Eye (tissue), 1 donor: ENCODE data around the gene ATAD3A.

ENCODE experiments used
- DNase-seq: peaks from one replicate; pipeline ENCODE4 v3.0.0-alpha.2; 2015

The ATAD3A gene

GRCh38 chr1:1558591-1558990 lies 46.6 kb downstream of the ATAD3A start:
- DNase-seq = no peak

GRCh38 chr1:1559066-1559465 lies 47.1 kb downstream of the ATAD3A start:
- DNase-seq = no peak

DNA sequence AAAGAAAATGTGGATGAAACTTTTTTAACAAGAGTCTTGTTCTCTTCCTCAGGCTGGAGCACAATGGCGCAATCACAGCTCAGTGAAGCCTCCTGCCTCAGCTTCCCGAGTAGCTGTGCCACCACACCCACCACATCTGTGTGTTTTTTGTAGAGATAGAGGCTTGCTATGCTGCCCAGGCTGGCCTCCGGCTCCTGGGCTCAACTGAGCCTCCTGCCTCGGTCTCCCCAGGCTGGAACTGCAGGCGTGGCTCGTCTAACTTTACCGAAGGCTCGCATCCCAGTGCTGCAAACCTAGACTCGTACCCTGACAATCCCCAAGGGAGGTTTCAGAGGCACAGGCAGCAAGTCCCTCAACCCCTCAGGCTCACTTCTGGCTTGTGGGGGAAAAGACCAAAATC lies 48.2 kb downstream of the ATAD3A start:
- DNase-seq = no peak

DNA sequence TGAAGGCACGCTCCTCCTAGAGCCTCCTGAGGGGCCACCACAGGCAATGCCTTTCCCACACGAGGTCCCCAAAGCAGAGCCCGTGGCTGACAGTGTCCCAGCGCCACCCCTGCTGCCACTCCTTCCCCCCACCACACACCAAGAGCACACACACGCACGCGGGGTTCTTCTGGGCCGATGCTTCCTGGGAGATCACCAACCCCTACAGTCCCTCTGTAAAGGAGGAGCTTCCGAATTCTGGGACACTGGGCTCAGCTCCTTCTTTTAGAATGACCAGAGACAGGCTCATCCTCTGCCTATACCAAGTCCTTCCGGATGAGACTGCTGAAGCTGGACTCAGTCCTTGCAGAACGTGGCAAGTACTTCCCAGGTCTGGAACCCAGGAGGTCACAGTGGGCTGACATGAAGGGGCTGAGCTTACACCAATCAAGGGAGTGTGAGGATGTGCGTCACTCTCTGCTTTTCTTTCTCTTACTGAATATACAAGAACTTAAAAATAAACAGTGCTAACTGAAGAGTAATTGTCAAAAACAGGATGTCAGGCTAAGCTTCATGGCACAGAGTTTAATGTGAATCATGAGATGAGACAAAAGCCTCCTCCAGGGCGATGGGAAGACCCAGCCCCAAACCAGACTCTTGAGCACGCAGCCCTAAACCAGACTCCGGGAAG lies 50.0 kb downstream of the ATAD3A start:
- no peak for DNase-seq

GRCh38 chr1:1562556-1563195 lies 50.7 kb downstream of the ATAD3A start:
- no peak for DNase-seq

DNA sequence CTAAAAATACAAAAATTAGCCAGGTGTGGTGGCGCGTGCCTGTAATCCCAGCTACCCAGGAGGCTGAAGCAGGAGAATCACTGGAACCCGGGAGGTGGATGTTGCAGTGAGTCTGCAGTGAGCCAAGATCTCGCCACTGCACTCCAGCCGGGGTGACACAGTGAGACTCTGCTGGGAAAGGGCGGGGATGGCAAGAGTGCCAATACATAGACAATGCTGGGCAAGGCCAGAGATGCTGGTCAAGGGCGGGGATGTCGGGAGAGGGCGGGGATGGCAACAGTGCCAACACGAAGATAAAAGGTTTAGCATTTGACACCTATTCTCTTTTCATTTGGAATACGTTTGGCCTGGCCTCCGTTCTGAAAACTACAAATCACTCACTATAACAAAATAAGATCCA lies 51.7 kb downstream of the ATAD3A start:
- DNase-seq = no peak

- no peak for DNase-seq
Measured at GRCh38 chr1:1564268-1564667, 52.3 kb downstream of the ATAD3A start.

- no peak for DNase-seq
Measured at GRCh38 chr1:1565340-1565739, 53.4 kb downstream of the ATAD3A start.

DNA sequence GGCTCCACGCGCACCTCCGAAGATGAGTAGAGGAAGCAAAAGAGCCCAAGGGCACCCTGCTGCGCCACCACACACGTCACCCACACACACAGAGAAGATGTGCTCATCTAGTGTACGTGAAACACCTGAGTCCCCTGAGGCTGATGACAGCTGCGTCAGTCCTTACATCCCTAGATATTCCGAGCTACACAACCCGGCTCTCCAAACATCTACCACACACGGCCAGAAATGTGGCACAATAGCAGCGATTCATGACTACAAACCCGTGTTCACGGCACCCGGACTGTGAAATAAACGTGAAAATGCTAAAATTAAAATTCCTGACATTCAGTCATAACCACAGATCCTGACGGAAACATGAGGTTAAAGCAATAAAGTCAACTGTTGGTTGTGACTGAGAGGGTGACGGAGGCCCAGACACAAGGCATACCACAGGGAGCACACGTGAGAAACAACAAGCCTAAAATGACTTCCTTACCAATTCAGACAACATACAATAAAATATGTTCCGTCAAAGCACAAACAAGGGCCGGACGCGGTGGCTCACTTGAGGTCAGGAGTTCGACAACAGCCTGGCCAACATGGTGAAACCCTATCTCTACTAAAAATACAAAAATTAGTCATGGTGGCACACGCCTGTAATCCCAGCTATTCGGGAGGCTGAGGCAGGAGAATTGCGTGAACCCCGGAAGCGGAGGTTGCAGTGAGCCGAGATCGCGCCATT lies 55.4 kb downstream of the ATAD3A start:
- no peak for DNase-seq

- DNase-seq = no peak
Measured at GRCh38 chr1:1567891-1568291, 55.9 kb downstream of the ATAD3A start.

DNA sequence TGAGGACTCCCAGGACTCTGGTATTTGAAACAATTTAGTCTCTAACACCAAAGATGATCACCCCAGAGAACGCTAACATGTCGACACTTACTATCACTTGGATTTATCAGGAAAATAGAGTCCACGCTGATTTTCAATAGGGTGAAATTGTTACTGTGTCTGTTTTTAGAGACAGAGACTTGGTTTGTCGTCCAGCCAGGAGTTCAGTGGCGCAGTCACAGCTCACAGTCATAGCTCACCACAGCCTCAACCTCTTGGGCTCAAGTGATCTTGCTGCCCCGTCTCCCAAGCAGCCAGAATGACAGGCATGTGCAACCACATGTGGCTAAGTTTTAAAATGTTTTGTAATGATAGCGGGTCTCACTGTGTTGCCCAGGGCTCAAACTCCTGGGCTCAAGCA lies 57.4 kb downstream of the ATAD3A start:
- no peak for DNase-seq

DNA sequence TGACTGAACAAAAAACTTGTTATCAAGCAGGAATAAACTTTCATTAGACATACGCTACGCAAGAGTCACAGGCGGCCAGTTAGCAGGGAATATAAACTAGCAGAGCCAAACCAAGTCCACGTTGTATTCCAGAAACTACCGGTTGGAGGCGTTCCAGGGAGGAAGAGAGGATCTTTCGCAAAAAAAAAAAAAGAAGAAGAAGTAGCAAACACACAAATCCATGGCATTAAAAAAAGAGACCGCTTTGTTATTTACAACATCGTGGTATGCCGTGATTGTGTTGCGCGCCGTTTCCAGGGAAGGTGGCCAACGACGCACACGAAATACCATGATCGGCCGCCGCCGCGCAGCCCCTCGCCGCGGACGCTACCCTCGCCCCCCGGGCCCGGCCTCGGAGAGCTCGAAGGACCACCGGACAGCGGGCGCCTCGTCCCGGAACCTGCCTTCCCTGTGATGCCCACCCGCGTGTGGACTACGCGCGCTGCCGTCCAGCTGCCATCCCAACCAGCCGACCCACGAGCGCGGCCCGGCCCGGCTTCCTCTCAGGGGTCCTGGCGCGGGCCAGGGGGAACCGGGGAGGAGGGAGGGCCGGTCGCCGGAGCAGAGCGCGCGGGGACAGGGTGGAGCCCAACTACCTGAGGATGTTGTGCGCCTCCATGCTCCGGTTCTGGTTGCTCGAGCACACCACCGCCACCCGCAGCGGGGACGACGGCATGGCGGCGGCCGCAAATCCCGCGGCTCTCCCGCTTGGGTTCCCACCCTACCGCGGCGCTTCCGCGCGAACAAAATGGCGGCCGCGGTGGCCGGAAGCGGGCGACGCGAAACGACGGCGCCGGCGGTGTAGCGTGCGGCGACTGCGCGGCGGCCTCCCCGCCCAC lies 62.1 kb downstream of the ATAD3A start:
- peak; percentile 82 for DNase-seq

- DNase-seq = peak; percentile 97
Measured at GRCh38 chr1:1574721-1575537, 63.0 kb downstream of the ATAD3A start, which contains the start of gene SSU72. Gene SSU72 (minus strand): TSS chr1:1574863. CDS start chr1:1574557, 306 bp downstream.

DNA sequence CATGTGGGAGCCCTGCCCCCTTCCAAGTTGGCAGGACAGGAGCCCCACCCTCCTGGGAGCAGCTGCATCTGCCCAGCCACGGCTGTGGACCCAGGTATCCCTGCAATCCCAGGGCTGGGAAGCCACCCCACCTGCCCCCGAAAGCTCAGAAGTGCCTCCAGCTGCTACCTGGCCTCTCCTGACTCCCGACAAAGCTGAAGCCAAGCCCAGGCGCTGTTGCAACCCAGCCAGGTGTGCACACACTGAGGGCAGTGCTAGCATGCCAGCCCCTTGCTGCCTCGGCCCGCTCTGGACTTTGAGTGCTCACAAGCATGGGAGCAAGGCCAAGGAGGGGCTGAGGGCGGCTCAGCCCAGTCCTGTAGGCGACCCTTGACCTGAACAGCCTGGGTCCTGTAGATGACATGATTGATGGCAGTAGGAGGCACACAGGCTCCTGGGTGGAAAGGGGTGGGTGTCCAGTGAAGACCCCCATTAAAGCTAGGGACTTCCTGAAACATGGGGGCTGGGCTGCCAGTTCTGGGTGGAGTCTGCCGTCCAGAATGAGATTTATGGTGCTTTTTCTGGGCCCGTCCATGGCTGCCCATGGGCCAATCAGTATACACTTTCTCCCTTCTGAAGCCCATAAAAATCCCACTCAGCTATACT lies 65.5 kb downstream of the ATAD3A start:
- no peak for DNase-seq

DNA sequence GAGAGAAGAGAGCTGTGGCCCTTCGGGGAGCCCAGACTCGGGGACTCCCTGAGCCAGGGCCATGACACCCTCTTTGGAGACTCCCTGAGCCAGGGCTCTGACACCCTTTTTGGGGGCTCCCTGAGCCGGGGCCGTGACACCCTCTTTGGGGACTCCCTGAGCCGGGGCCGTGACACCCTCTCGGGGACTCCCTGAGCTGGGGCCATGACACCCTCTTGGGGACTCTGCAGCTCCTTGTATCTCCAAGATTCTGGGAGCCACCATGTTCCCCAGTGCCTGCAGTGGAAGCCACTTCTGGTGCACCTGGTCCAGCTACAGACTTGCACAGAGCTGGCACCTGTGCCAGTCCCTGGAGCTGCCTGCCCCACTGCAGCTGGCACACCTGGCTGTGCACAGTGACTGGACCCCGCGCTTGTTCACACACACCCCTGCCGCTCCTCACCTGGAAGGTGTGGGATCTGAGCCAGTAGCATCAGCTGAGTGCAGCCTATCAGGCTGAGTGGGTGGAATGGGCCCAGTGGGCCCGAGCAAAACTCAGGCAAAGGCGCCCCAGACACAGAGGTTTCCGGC lies 66.5 kb downstream of the ATAD3A start:
- no peak for DNase-seq

- no peak for DNase-seq
Measured at GRCh38 chr1:1582585-1583346, 70.8 kb downstream of the ATAD3A start.

- no peak for DNase-seq
Measured at GRCh38 chr1:1583347-1584010, 71.5 kb downstream of the ATAD3A start.
